ENCODE measurements around the gene CIDEB. TPM values are rescaled to one million over a fixed set of nuclear protein-coding genes. Genes with fewer than 3 reads are reported as not detected.

CIDEB gene
- total RNA-seq, 2 donors from 2014 or later, result 10.1 to 10.8 TPM

- no peak for DNase-seq (ENCODE audit: low spot score)
- intact Hi-C loops (cut with DNase I), result no loop called here
Measured at GRCh38 chr14:24298892-24299254, 8.9 kb downstream of the CIDEB start.

GRCh38 chr14:24297190-24297964 is 10.4 kb downstream of the CIDEB start:
- intact Hi-C loops (cut with DNase I), result loop anchor here in 1 of 2 donors (2.0 kb wide), 1 partner anchor 55 kb away; the partner anchor contains the start of gene TINF2
- DNase-seq (ENCODE audit: low spot score), result no peak

GRCh38 chr14:24296341-24297157 is 11.2 kb downstream of the CIDEB start:
- intact Hi-C loops (cut with DNase I), result loop anchor here in 1 of 2 donors (2.0 kb wide), 1 partner anchor 54 kb away; the partner anchor contains the start of gene TINF2
- no peak for DNase-seq (ENCODE audit: low spot score)

DNA sequence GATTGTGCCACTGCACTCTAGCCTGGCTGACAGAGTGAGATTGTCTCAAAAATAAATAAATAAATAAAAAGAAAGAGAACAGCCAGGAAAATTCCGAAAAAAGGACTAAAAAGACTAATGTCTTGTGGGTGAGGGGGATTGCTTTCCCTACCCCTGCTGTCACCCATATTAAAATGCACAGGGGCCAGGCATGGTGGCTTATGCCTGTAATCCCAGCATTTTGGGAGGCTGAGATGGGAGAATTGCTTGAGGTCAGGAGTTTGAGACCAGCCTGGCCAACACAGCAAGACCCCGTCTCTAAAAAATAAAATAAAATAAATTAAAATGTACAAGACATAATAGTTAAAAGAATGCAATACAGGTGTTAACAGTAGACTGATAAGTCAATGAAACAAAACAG is 14.3 kb downstream of the CIDEB start:
- DNase-seq (ENCODE audit: low spot score), result no peak
- intact Hi-C loops (cut with DNase I), result no loop called here

- DNase-seq (ENCODE audit: low spot score), result no peak
- intact Hi-C loops (cut with DNase I), result no loop called here
Measured at GRCh38 chr14:24292118-24292807, 15.5 kb downstream of the CIDEB start.

GRCh38 chr14:24291446-24292117 is 16.2 kb downstream of the CIDEB start:
- intact Hi-C loops (cut with DNase I), result no loop called here
- DNase-seq (ENCODE audit: low spot score), result no peak

DNA sequence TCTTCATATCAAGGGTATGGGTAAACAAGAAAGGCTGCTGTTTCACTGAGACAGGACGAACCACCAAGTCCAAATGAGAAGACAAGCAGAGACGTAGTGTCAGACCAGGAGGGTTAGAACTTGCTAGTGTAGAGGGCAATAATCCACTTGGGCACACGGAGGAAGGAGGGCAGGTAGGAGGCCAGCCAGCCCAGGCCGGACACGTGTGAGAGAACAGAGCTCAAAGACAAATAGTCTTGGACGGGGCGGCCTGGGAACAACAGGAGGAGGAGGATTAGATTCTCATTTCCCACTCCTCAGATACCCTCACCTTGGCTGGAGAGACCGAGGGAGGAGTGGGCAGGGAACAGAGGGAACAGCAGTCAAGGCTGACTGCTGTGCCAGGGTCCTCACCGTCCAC is 17.0 kb downstream of the CIDEB start:
- intact Hi-C loops (cut with DNase I), result no loop called here
- no peak for DNase-seq (ENCODE audit: low spot score)

GRCh38 chr14:24289649-24290280 is 18.0 kb downstream of the CIDEB start:
- intact Hi-C loops (cut with DNase I), result no loop called here
- DNase-seq (ENCODE audit: low spot score), result no peak

GRCh38 chr14:24286996-24287395 is 20.8 kb downstream of the CIDEB start:
- no peak for DNase-seq (ENCODE audit: low spot score)
- intact Hi-C loops (cut with DNase I), result no loop called here

GRCh38 chr14:24285351-24285750 is 22.4 kb downstream of the CIDEB start:
- intact Hi-C loops (cut with DNase I), result no loop called here
- no peak for DNase-seq (ENCODE audit: low spot score)

DNA sequence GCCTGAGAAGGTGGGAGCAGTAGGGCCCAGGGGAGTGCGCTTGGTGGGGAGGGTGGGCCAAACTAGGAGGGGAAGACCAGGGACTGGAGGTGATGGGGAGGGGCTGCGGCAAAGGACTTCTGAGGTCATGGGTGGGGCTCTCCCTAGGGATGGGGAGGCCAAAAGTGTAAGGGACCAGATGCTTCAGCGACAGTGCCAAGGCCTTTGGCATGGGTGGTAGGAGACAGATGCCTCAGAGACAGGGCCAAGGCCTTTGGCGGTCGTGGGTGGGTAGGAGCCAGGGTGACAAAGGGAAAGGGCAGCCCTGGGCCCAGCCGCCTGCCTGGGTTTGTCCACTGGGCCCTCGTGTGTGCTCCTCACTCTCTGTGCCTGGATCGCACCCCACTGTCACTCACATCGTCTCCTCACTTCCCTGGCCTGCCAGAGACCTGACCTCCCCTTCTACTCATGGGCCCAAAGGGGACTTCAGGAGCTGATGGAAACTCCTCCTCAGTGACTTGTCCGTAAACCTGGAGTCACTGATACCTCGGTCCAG is 23.2 kb downstream of the CIDEB start:
- DNase-seq (ENCODE audit: low spot score), result no peak
- intact Hi-C loops (cut with DNase I), result no loop called here

- no peak for DNase-seq (ENCODE audit: low spot score)
- intact Hi-C loops (cut with DNase I), result no loop called here
Measured at GRCh38 chr14:24283796-24284460, 23.8 kb downstream of the CIDEB start.

GRCh38 chr14:24282736-24283135 is 25.0 kb downstream of the CIDEB start:
- DNase-seq (ENCODE audit: low spot score), result no peak
- intact Hi-C loops (cut with DNase I), result no loop called here

DNA sequence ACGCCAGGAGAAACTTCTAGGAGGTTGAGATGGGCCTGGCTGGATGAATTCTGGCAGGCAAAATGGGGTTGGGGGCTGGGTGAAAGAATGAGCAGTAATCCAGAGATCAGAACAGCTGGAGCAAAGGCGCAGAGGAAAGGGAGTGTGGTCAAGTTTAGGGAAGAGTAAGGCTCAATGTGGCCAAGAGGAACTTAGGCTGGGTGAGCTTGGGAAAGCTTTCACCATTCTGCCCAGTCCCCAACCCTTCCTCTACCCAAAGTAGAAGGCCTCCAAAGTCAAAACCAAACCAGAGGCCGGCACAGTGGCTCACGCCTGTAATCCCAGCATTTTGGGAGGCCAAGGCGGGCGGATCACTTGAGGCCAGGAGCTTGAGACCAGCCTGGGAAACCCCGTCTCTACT is 26.1 kb downstream of the CIDEB start:
- no peak for DNase-seq (ENCODE audit: low spot score)

GRCh38 chr14:24280797-24281460 is 26.8 kb downstream of the CIDEB start:
- no peak for DNase-seq (ENCODE audit: low spot score)
- intact Hi-C loops (cut with DNase I), result no loop called here

More for the DNA sequence above, 26.1 kb downstream of the CIDEB start:
- intact Hi-C loops (cut with DNase I), result no loop called here

- intact Hi-C loops (cut with DNase I), result no loop called here
- no peak for DNase-seq (ENCODE audit: low spot score)
Measured at GRCh38 chr14:24279301-24280186, 28.2 kb downstream of the CIDEB start.

- intact Hi-C loops (cut with DNase I), result no loop called here
- DNase-seq (ENCODE audit: low spot score), result no peak
Measured at GRCh38 chr14:24278424-24278823, 29.4 kb downstream of the CIDEB start.

All from posterior vena cava (tissue), 2 donors.